Neural progenitor cell (in vitro differentiated cells): ENCODE data around the gene MOB4. TPM values are rescaled to one million over a fixed set of nuclear protein-coding genes. Genes with fewer than 3 reads are reported as not detected.

Source experiments
- DNase-seq: peaks from one replicate; pipeline ENCODE4 v3.0.0-alpha.2; 2016; ENCODE audit warnings: low spot score
- H2AFZ ChIP-seq: fragments of 200-600 bp; sonication (generic); replicated peaks from 2 replicates; pipeline ENCODE4 v1.6.1; 2016; ENCODE audit warnings: antibody characterized with exemption
- H3F3A ChIP-seq: fragments of 200-600 bp; sonication (generic); 2 replicates; pipeline ENCODE4 v1.6.1; 2016; ENCODE audit warnings: antibody characterized with exemption, low read depth
- H3K27ac ChIP-seq: fragments of 200-600 bp; sonication (generic); 2 replicates; pipeline ENCODE4 v1.5.1; 2016; ENCODE audit warnings: mild to moderate bottlenecking
- H3K27me3 ChIP-seq: fragments of 200-600 bp; sonication (generic); 2 replicates; pipeline ENCODE4 v1.6.1; 2016; ENCODE audit warnings: mild to moderate bottlenecking, moderate library complexity
- H3K36me3 ChIP-seq: fragments of 200-600 bp; sonication (generic); 2 replicates; pipeline ENCODE4 v1.5.1; 2016
- H3K4me1 ChIP-seq: fragments of 200-600 bp; sonication (generic); 2 replicates; pipeline ENCODE4 v1.6.1; 2016; ENCODE audit warnings: mixed run types
- H3K4me2 ChIP-seq: fragments of 200-600 bp; sonication (generic); 2 replicates; pipeline ENCODE4 v1.6.1; 2016
- H3K4me3 ChIP-seq: fragments of 200-600 bp; sonication (generic); 2 replicates; pipeline ENCODE4 v1.5.1; 2016
- H3K79me2 ChIP-seq: fragments of 200-600 bp; sonication (generic); 2 replicates; pipeline ENCODE4 v1.6.1; 2016; ENCODE audit warnings: low read depth
- H3K9ac ChIP-seq: fragments of 200-600 bp; sonication (generic); 2 replicates; pipeline ENCODE4 v1.6.1; 2016
- H3K9me3 ChIP-seq: fragments of 200-600 bp; sonication (generic); 2 replicates; pipeline ENCODE4 v1.5.1; 2016; ENCODE audit warnings: low read depth
- H4K20me1 ChIP-seq: fragments of 200-600 bp; sonication (generic); 2 replicates; pipeline ENCODE4 v1.6.1; 2016; ENCODE audit warnings: low read depth
- H3K27ac Mint-ChIP-seq: 3 replicates; pipeline ENCODE4 v1.8.0; 2021; ENCODE audit warnings: mixed read lengths
- H3K27me3 Mint-ChIP-seq: 2 replicates; pipeline ENCODE4 v1.8.0; 2022; ENCODE audit warnings: low read depth, mild to moderate bottlenecking, inconsistent platforms, moderate library complexity, mixed read lengths; ENCODE audit not compliant: insufficient read depth
- H3K36me3 Mint-ChIP-seq: 3 replicates; pipeline ENCODE4 v1.8.0; 2021; ENCODE audit warnings: mixed read lengths
- H3K4me1 Mint-ChIP-seq: 3 replicates; pipeline ENCODE4 v1.8.0; 2021; ENCODE audit warnings: mixed read lengths
- H3K4me3 Mint-ChIP-seq: 3 replicates; pipeline ENCODE4 v1.8.0; 2021; ENCODE audit warnings: mild to moderate bottlenecking, moderate library complexity, mixed read lengths
- H3K9me3 Mint-ChIP-seq: 3 replicates; pipeline ENCODE4 v1.8.0; 2020; ENCODE audit warnings: mixed read lengths
- CTCF ChIP-seq: fragments of 200-600 bp; sonication (generic); IDR thresholded peaks from 2 replicates; pipeline ENCODE4 v1.5.1; 2017; ENCODE audit warnings: antibody characterized with exemption, mild to moderate bottlenecking
- EZH2 ChIP-seq: fragments of 200-600 bp; sonication (generic); IDR thresholded peaks from 2 replicates; pipeline ENCODE4 v1.6.1; 2017; ENCODE audit warnings: antibody characterized with exemption, mild to moderate bottlenecking, moderate library complexity
- EZH2phosphoT487 ChIP-seq: fragments of 200-600 bp; sonication (generic); IDR thresholded peaks from 2 replicates; pipeline ENCODE4 v1.6.1; 2017; ENCODE audit warnings: antibody characterized with exemption
- total RNA-seq: library from RNA; depleted of rRNA; stranded (reverse); fragments of >200 nt; gene quantifications from 2 replicates; pipeline ENCODE4 v1.2.3, GENCODE V29; 2015; ENCODE audit warnings: low replicate concordance

The MOB4 gene
- total RNA-seq, 1 donor from 2014 or later, result 76.7 TPM

DNA sequence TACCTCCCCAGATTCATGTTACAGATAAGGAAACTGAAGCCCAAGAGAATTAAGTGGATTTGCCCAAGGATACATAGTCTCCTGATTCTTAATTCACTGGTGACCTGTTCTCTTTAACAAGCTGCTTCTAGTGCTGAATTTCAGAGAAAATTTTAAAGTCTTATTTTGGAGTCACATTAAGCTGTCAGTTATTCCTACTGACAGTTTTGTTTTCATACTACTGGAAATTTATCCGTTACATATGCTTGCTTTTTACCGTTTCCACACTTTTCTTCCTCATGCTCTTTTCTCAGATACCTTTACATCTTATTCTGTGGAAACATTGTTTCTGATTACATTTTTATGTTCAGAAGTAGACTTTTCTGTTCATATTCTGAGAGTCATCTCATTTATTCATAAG is 1.3 kb downstream of the MOB4 start:
- no peak overlapping the region for H3K27ac Mint-ChIP-seq

DNA sequence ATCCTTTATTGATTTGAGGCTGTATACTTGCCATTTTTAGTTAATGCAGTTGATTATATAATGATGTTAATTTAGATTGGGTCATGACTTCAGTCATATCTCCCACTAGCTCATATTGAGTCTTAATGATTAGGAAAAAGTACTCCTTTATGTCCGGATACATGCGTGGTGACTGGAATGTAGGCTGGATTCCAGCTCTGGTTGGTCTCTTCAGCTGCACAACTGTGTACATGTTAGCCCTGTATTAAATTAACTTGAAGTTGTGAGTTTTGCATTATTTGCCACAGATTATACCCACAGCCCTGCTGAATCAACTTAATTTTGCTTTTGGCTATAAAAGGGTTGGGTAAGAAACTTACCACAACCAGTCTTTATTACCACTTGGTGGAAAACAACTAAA is 22.5 kb downstream of the MOB4 start:
- DNase-seq, result no peak
- no peaks in the 10 kb centered on the region for H3K4me1 ChIP-seq
- no peak overlapping the region for H2AFZ ChIP-seq
- H3K9ac ChIP-seq, result no peak overlapping the region
- no peaks in the 10 kb centered on the region for H3K27me3 ChIP-seq
- no peak overlapping the region for H3K4me3 Mint-ChIP-seq
- no peaks in the 10 kb centered on the region for H3K9me3 ChIP-seq
- H4K20me1 ChIP-seq, result peaks cover 13% of the 10 kb centered on the region
- H3K36me3 Mint-ChIP-seq, result peaks cover 42% of the 10 kb centered on the region
- H3F3A ChIP-seq, result peaks cover 10% of the 10 kb centered on the region
- peaks cover 17% of the 10 kb centered on the region for H3K36me3 ChIP-seq
- H3K27me3 Mint-ChIP-seq, result no peaks in the 10 kb centered on the region
- no peak overlapping the region for H3K4me3 ChIP-seq
- no peaks in the 10 kb centered on the region for H3K4me1 Mint-ChIP-seq
- peaks cover 68% of the 10 kb centered on the region for H3K79me2 ChIP-seq
- TF ChIP-seq CTCF (no peak), EZH2 (no peak), EZH2phosphoT487 (no peak)
- H3K9me3 Mint-ChIP-seq, result no peaks in the 10 kb centered on the region
- no peak overlapping the region for H3K4me2 ChIP-seq
- no peak overlapping the region for H3K27ac ChIP-seq
- H3K27ac Mint-ChIP-seq, result no peak overlapping the region

More for the DNA sequence above, 1.3 kb downstream of the MOB4 start:
- no peaks in the 10 kb centered on the region for H3K27me3 ChIP-seq
- peaks cover 6% of the 10 kb centered on the region for H4K20me1 ChIP-seq
- H3K9me3 ChIP-seq, result no peaks in the 10 kb centered on the region
- H3K9ac ChIP-seq, result peak overlapping the region; percentile 93
- H3K36me3 ChIP-seq, result peaks cover 14% of the 10 kb centered on the region
- no peak overlapping the region for H3K27ac ChIP-seq
- DNase-seq, result no peak
- H3K4me1 ChIP-seq, result peaks cover 14% of the 10 kb centered on the region
- no peak overlapping the region for H2AFZ ChIP-seq
- peaks cover 10% of the 10 kb centered on the region for H3F3A ChIP-seq
- peaks cover 63% of the 10 kb centered on the region for H3K79me2 ChIP-seq
- peak overlapping the region; percentile 80 for H3K4me3 ChIP-seq
- Mint-ChIP-seq H3K9me3 (peaks cover 8% of the 10 kb centered on the region), H3K27me3 (no peaks in the 10 kb centered on the region), H3K4me3 (peak overlapping the region; percentile 97), H3K36me3 (peaks cover 23% of the 10 kb centered on the region), H3K4me1 (peaks cover 20% of the 10 kb centered on the region)
- no peak for TF ChIP-seq EZH2
- no peak for TF ChIP-seq CTCF
- TF ChIP-seq EZH2phosphoT487, result no peak
- peak overlapping the region; percentile 97 for H3K4me2 ChIP-seq

DNA sequence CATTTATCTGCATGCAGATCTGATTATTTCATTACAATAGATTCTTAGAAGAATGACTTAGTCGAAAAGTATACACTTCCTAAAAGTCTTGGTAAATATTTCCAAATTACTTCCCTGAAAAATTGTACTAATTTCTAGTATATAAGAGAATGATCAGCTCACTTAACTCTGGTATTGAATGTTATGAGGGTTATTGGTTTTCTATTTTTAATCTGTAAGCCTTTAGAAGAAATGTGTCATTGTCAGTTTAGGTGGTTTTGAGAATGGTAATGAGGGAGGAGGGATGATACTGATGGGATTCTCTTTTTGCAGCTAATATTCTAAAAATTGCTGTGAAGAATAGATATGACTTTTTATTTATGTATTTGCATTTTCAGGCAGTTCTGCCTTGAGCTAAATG is 23.9 kb downstream of the MOB4 start:
- H4K20me1 ChIP-seq, result peaks cover 2% of the 10 kb centered on the region
- no peaks in the 10 kb centered on the region for H3K27me3 ChIP-seq
- no peak overlapping the region for H3K4me2 ChIP-seq
- H2AFZ ChIP-seq, result no peak overlapping the region
- TF ChIP-seq EZH2phosphoT487, result no peak
- no peak for TF ChIP-seq EZH2
- TF ChIP-seq CTCF, result no peak
- peaks cover 10% of the 10 kb centered on the region for H3F3A ChIP-seq
- H3K4me3 ChIP-seq, result no peak overlapping the region
- no peak for DNase-seq
- H3K4me3 Mint-ChIP-seq, result no peak overlapping the region
- H3K36me3 ChIP-seq, result peaks cover 17% of the 10 kb centered on the region
- no peaks in the 10 kb centered on the region for H3K4me1 ChIP-seq
- H3K9me3 ChIP-seq, result no peaks in the 10 kb centered on the region
- no peak overlapping the region for H3K9ac ChIP-seq
- peaks cover 56% of the 10 kb centered on the region for H3K79me2 ChIP-seq
- H3K27ac ChIP-seq, result no peak overlapping the region
- no peak overlapping the region for H3K27ac Mint-ChIP-seq
- H3K27me3 Mint-ChIP-seq, result no peaks in the 10 kb centered on the region
- no peaks in the 10 kb centered on the region for H3K4me1 Mint-ChIP-seq
- H3K9me3 Mint-ChIP-seq, result no peaks in the 10 kb centered on the region
- peaks cover 40% of the 10 kb centered on the region for H3K36me3 Mint-ChIP-seq
